ENCODE data around the gene AMZ2.
"Not testable (repeated sequence)": the region's sequence is repeated elsewhere in the genome, so short reads cannot be mapped to it uniquely, and the experiment has no call there.

The AMZ2 gene
- total RNA-seq, result 20.8 to 87.3 (median 54.4) reads per million in 18 experiments

- peak; percentile 95 to 97 for DNase-seq
These were observed at the start of gene AMZ2 for GRCh38 chr17:68247445-68248198. Gene AMZ2 (plus strand): TSS chr17:68248043. CDS start chr17:68250188, 2,145 bp downstream.

- no peak for DNase-seq
These were observed 48.7 kb upstream of the AMZ2 start for GRCh38 chr17:68198931-68199836.

GRCh38 chr17:68199837-68200688, 47.8 kb upstream of the AMZ2 start:
- no peak for DNase-seq

GRCh38 chr17:68200689-68201417, 47.0 kb upstream of the AMZ2 start:
- peak; percentile 69 to 70 for DNase-seq

GRCh38 chr17:68201418-68201771, 46.4 kb upstream of the AMZ2 start:
- DNase-seq, result not testable (repeated sequence)

GRCh38 chr17:68202321-68202720, 45.5 kb upstream of the AMZ2 start:
- DNase-seq, result not testable (repeated sequence)

GRCh38 chr17:68204736-68205135, 43.1 kb upstream of the AMZ2 start:
- peak; percentile 22 to 58 for DNase-seq

- peak; percentile 93 to 94 for DNase-seq
These were observed 42.5 kb upstream of the AMZ2 start for GRCh38 chr17:68205251-68205807.

GRCh38 chr17:68205808-68206720, 41.8 kb upstream of the AMZ2 start:
- peak in 1 of 2 donors; percentile 16 for DNase-seq

GRCh38 chr17:68207651-68208253, 40.1 kb upstream of the AMZ2 start:
- no peak for DNase-seq

- DNase-seq, result not testable (repeated sequence)
These were observed 39.2 kb upstream of the AMZ2 start for GRCh38 chr17:68208651-68209050.

- DNase-seq, result not testable (repeated sequence)
These were observed 38.5 kb upstream of the AMZ2 start for GRCh38 chr17:68209191-68209900.

GRCh38 chr17:68210570-68211315, 37.1 kb upstream of the AMZ2 start:
- no peak for DNase-seq

- peak; percentile 92 to 93 for DNase-seq
These were observed 34.1 kb upstream of the AMZ2 start for GRCh38 chr17:68213428-68214411.

GRCh38 chr17:68215453-68215852, 32.4 kb upstream of the AMZ2 start:
- DNase-seq, result not testable (repeated sequence)

GRCh38 chr17:68219429-68219828, 28.4 kb upstream of the AMZ2 start:
- DNase-seq, result not testable (repeated sequence)

GRCh38 chr17:68220186-68220585, 27.7 kb upstream of the AMZ2 start:
- DNase-seq, result not testable (repeated sequence)
